RWPE1 (cell line): ENCODE data around the gene LIAS.
A peak's percentile ranks its signal among the peaks of the same experiment; 100 is the strongest.

Experiments
- CTCF ChIA-PET: fragments of 350-600 bp; sonication (Branson Sonifier 250); formaldehyde crosslinking; extraction: SDS; loops from one replicate; lab custom pipeline; 2021; lab: Yijun Ruan, JAX
- POLR2A ChIA-PET: fragments of 400-600 bp; formaldehyde crosslinking; extraction: SDS; loops from one replicate; lab custom pipeline; 2020; ENCODE audit warnings: antibody characterized with exemption; ENCODE audit not compliant: low non-redundant PET; lab: Yijun Ruan, JAX
- DNase-seq: peaks from one replicate; pipeline ENCODE4 v3.0.0; 2012; ENCODE audit warnings: low spot score
- H3K27ac ChIP-seq: fragments of 450-650 bp; 2 replicates; pipeline ENCODE4 v1.5.1; 2017
- CTCF ChIP-seq: fragments of 450-650 bp; conservative IDR thresholded peaks from 2 replicates; pipeline ENCODE4 v1.5.1; 2017; ENCODE audit warnings: low read depth, mild to moderate bottlenecking

Gene LIAS

GRCh38 chr4:39521253-39521919 lies 62.5 kb downstream of the LIAS start:
- TF ChIP-seq CTCF: no peak
- POLR2A ChIA-PET: no interaction called here
- CTCF ChIA-PET: interaction anchor here (0.6 kb wide), 2 partner anchors 31 to 336 kb away, joined by 3 read pairs; no protein-coding TSS in a partner anchor
- no peak overlapping the region for H3K27ac ChIP-seq
- DNase-seq: no peak

DNA sequence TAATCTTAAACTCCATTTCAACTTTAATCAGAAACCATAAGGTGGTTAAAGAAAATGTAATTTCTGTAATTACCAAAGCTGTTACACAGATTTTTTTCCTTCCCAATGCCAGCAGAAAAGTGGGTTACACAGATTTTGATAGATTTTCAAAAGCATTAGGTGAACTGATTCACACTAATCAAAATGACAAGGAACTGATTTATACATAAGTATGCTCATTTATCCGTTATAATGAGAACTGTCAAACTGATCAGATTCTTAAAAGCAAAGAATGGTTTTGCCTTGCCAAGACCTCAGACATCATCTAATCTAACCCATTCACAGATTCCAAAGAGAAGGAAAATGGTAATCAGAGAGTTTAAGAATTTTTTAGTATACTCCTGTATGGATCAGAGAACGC lies 63.2 kb downstream of the LIAS start:
- DNase-seq: no peak
- POLR2A ChIA-PET: no interaction called here
- CTCF ChIA-PET: interaction anchor here (0.6 kb wide), 1 partner anchor 32 kb away, joined by 3 read pairs; no protein-coding TSS in a partner anchor
- TF ChIP-seq CTCF: no peak
- no peak overlapping the region for H3K27ac ChIP-seq

GRCh38 chr4:39524161-39524957 lies 65.5 kb downstream of the LIAS start:
- ChIA-PET POLR2A (no interaction called here), CTCF (interaction anchor here (1.0 to 1.1 kb wide), 2 partner anchors 55 to 67 kb away, joined by 3 read pairs; no protein-coding TSS in a partner anchor)
- no peak for TF ChIP-seq CTCF
- H3K27ac ChIP-seq: no peak overlapping the region
- DNase-seq: no peak

DNA sequence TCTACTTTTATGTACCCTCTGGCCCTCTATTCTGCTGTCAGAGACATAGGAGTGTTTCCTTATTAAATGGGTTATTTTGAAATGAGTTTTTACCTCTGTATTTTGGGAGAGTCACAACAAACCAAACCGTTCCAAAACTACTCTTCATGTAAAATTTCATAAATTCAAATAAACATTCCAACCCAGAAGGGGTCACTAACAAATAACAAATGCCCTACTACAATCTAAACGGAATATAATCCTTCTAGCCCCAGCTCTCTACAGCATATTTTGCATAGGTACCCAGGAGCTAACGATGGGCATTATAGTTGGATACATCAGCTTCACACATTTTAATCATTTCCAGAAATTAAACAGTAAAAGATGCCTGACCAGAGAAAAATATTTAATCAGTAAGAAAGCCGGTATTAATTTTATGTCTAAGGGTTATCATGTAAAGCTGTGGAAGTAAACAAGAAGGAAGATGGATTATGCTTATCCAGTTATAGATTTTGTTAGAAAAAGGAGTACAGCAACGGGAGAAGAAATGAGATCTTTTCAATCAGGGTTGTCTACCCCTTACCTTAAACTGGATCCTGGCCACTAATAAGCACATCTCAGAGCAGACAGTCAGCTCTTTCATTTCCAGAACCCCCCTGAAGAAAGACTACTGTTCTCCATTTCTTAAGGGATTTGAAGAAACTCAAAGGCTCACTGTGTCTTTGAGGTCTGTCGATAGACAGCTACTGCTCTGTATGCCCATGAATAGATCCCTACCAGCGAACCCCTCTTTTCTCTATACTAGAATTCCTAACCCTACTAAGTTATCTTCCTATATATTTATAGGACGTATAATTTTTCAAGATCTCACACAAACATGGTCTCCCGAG lies 67.2 kb downstream of the LIAS start:
- ChIA-PET POLR2A (no interaction called here), CTCF (no interaction called here)
- no peak for TF ChIP-seq CTCF
- H3K27ac ChIP-seq: peak overlapping the region; percentile 90
- peak; percentile 14 for DNase-seq

- peak overlapping the region; percentile 90 for H3K27ac ChIP-seq
- TF ChIP-seq CTCF: no peak
- ChIA-PET CTCF (interaction anchor here (0.8 kb wide), 1 partner anchor 58 kb away, joined by 5 read pairs; no protein-coding TSS in a partner anchor), POLR2A (interaction anchor here (0.6 to 1.0 kb wide), 4 partner anchors 15 to 163 kb away, joined by 3 to 6 read pairs (median 3); partner anchors contain the start of gene SMIM14)
- DNase-seq: no peak
Observed at GRCh38 chr4:39526765-39527295, 68.0 kb downstream of the LIAS start.
